Putamen (tissue), 1 donor: ENCODE data around the gene MTFMT.
"Not testable (repeated sequence)": the region's sequence is repeated elsewhere in the genome, so short reads cannot be mapped to it uniquely, and the experiment has no call there.

Source experiments
- DNase-seq: peaks from one replicate; pipeline ENCODE4 v3.0.0-alpha.2; 2016; ENCODE audit warnings: low spot score

MTFMT gene

DNA sequence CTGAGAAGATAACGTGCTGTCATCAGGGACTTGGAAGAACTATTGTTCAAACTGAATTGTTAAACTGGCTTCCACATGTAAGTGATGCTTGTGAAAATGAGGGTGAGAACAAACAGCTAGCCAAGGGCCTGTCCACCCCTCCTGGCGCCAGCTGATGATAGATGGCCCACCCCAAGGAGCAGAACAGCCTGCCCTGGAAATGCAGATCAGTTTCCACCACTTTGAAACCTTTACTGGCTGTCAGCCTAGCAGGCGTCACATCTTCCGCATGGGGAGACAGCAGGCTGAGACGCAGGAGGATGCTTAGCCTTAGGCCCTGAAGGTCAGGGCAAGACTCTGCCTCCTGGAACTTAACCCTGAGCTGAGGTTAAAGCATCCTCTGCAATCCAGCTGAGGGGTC lies 9.4 kb upstream of the MTFMT start:
- no peak for DNase-seq

DNA sequence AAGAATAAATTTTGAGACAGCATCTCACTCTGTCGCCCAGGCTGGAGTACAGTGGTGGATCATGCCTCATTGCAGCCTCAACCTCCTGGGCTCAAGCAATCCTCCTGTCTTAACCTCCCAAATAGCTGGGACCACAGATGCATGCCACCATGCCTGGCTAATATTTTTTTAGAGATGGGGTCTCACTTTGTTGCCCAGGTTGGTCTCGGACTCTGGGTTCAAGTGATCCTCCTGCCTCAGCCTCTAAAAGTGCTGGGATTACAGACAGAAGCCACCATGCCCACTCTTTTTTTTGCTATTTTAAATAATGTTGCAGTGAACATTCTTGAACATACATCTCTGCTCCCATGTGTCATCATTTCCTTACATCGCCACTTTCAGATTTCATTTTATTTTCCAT lies 9.0 kb upstream of the MTFMT start:
- DNase-seq, result no peak

DNA sequence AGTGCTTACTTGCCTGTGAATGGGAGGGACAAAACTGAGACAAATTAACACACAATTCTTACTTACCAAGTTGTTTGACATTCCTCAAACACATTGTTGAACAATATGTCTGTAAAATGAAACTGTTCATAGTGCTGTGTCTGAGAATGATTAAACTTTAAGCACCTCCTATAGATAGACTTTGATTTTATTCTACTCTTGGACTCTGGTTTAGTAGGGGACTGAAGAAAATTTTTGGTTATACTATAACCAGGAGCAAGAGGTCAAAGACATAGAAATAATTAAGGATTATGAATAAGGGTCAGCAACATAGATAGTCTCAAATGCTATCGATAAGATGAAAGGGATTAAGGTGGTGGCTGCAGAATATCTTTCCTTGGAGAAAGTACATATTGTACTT lies 7.9 kb upstream of the MTFMT start:
- no peak for DNase-seq

DNA sequence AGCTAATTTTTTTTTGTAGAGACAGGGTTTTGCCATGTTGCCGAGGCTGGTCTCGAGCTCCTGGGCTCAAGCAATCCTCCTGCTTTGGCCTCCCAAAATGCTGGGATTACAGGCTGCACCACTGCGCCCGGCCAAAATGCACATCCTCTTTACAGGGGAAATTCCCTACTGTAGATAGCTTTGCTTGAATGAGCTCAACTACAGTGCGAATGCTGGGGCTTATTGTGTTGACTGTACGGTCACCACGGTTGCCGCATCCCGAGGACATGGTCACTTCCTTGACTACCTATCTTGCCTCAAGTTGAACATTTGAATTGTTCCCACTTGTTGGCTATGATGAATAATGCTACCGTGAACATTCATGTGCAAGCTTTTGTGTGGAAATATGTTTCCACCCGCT lies 5.3 kb upstream of the MTFMT start:
- DNase-seq, result no peak

DNA sequence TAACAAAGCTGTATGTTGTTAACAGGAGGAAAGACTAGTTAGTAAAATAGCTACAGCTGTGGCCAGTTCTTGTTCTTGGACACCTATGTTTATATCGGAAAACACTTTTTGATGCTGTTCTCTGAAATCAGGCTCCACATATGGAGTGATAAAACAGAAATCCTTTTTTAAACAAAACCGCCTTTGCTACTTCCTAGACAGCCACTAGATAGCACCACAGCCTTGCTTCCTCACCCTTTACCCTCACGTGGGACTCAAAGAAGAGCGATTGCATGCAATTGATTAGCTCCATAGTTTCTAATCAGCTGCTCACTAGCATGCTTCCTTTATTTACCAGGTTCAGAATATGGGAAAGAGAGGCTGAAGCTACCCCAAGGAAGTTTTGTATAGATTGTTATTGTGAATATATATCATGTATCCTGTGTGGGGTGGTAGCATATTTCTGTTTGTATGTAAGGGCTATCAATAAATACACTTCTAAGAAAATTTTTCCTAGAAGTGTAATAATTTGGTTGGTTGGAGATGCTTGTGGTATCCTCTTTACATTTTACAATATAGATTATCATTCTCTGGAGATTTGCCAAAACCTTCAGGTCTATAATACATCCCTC lies 4.3 kb upstream of the MTFMT start:
- DNase-seq, result peak; percentile 47

DNA sequence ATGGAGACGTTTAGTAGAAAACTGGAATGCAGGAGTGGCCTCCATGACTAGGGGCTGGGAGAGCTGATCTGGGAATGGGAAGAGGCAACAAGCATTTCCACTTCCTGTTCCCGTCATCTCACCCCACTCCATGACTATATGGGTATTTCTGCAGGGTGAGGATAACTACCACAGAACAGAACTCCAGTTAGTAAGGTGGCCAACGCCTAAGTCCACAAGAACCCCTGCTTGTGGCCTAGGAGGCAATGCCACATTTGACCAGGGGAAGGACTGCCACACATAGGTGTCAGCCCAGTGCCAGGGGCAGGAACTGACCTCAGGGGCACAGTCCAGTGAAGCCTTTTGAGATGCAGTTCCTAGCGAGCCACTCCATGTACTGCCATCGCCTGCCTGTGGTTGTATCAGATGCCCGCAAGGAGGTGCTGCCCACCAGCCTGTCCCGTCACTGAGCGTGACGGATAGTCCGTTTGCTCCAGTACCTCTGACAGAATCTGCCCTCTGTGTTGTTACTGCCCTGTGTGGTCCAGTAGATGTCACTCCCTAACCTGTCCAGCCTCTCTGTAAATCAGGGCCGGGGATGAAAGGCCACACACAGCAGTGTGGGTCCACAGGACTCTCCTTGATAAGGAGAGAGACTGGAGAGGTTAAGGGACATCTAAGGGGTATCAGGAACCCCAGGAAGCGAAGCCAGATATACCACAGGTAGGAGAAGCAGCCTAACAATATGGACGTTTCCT lies 3.5 kb upstream of the MTFMT start:
- DNase-seq, result no peak

DNA sequence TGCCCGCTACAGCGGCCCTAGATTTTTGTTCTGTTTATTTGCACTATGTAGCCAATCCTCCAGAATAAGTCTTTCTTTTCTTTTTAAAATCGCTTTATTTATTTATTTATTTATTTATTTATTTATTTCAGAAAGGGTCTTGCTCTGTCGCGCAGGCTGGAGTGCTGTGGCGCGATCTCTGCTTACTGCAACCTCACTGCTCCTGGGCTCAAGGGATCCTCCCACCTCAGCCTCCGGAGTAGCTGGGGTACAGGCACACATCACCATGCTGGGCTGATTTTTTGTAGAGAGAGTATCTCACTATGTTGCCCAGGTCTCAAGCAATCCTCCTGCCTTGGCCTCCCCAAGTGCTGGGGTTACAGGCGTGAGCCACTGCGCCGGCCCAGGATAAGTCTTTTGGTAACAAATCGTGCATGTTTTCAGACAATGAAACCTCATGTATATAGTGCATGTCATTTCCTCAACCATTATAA lies 333 bp upstream of the MTFMT start:
- DNase-seq, result no peak

DNA sequence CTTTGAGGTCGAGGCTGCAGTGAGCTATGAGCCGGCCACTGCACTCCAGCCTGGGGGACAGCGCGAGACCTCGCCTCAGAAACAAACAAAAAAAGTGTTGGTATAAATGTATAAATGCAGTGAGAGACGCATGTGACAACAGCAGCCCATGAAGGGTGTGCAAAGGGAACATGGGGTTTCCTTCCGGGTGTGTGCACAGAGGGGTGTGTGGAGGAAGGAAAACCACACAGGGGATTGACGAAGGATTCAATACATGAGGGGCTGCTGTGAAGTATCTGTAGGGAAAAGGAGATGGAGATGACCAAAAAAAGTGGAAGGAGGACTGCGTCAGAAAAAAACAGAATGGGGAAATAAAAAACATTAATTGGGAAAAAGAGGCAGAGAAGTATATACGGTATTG lies 1.1 kb downstream of the MTFMT start:
- DNase-seq, result no peak

DNA sequence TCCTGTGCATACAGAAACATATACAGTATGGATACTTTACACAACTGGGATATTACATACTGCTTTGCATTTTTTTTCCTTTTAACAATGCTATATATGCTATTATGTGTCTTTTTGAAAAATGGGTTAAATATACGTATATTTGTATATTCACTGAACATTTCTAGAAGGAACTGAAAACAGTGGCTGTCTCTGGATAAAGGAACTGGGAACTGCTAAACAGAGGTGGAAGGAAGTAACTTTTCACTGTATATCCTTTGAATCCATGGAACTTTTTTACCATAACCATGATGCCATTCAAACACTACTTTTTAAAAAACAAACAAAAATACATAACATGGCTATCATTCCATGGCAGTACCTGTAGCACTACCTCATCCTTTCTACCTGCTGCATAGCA lies 1.8 kb downstream of the MTFMT start:
- no peak for DNase-seq

DNA sequence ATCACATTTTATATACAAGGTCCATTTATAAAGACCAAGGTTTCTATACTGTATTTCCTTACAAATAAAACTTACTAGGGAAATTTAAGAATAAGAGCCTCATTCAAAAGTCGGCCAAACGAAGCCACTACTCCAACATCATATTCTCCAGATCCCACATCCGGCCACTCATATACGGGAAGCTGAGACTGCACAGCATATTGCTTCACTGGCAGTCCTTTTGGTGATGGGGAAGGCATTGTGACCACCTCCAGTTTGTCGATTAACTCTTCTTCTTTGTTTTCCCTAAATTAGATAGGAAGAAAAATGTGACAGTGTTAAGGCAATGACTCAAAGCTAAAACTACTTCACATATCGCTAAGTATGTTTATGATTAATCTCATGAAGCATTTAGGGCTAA lies 2.7 kb downstream of the MTFMT start:
- DNase-seq, result no peak

DNA sequence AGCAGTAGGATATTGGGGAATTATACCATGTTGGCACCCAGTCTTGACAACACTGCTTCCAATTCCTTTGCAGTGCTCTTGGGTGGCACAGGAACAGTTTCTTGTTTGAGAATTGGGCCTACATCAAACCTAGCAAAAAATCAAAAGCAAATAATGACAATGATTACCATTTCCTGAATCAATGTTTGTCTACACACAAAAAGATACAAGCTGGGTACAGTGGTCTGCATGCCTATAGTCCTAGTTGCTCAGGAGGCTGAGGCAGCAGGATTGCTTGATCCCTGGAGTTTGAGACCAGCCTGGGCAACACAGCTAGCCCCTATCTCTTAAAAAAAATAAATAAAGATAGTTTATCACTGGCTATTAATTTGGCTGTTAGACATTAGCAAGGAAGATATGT lies 8.0 kb downstream of the MTFMT start:
- DNase-seq, result no peak

DNA sequence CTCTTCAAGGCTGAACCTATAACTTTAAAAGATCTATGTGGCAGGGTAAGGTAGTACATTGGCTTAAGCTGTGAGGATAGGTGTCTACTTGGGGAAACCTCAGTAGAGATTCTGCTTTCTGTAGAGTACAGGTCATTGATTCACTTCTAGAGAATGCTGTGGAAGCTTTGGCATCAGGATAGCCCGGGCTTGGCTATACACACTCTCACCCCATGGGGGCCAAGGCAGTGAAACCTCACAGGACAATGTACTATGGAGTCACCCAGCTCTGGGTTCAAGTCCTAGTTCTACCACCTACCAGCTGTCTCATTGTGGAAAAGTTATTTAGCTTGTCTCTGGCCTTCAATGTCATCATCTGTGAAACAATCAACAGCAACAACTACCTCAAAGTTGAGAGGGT lies 9.0 kb downstream of the MTFMT start:
- no peak for DNase-seq

DNA sequence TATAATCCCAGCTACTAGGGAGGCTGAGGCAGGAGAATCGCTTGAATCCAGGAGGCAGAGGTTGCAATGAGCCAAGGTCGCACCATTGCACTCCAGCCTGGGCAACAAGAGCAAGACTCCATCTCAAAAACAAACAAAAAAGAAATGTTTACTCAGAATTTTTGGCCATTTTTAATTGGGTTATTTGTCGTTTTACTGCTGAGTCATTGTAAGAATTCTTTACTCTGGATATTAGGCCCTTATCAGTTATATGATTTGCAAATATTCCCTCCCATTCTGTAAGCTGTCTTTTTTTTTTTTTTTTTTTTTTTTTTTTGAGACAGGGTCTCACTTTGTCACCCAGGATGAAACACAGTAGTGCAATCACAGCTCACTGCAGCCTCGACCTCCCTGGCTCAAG lies 18.2 kb downstream of the MTFMT start:
- not testable (repeated sequence) for DNase-seq

DNA sequence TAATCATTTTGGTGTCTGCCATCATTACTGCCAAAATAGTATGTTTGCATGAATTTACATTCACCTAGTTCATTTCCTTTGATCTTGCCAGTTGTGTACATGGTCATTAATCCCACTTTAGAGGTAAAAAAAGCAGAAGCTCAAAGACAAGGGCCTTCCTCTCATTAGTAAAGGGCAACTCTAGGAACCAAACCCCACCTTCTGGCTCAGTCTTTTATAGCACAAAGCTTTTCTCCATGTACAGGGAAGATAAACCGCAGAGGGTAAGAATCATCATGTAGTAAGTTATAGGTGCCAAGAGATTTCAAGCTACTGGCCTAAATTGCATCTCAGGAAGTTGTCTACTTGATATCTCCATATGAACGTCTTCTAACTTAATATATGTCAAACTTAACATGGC lies 20.5 kb downstream of the MTFMT start:
- DNase-seq, result no peak

DNA sequence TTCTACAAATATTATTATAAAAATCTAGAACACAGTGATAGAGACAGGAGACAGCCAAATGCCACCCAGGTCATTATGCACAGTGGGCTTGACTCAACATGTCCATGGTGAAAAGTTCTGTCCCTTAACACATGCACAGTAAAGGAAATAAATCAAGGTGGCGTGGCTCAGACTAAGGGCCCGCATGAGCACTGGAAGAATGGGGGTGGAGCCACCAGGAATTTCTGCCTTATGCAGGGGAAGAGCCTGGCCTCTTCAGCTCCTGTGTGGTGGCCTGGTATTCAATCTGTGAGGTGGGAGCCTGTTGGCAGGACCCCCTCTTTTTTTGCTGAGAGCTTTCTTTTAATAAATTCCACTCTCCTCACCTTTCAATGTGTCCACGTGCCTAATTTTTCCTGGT lies 22.6 kb downstream of the MTFMT start:
- DNase-seq, result no peak

DNA sequence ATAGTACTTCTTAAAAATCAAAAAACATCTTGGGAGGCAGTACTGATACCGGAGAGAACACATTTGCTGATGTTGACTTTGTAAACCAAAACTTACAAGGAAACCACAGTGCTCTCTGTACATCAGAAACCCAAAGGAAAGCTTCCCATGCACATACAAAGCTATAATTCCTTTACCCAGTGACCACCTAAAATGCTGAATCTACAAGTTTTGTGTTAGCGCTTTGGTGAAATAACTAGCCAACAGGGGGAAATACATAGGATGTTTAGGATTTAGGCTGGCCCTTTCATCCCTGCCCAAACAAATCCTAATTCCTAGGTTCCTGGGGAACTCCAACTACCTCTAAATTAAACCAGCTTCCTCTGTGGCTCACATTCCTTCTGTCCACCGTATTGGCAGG lies 24.4 kb downstream of the MTFMT start:
- DNase-seq, result no peak

DNA sequence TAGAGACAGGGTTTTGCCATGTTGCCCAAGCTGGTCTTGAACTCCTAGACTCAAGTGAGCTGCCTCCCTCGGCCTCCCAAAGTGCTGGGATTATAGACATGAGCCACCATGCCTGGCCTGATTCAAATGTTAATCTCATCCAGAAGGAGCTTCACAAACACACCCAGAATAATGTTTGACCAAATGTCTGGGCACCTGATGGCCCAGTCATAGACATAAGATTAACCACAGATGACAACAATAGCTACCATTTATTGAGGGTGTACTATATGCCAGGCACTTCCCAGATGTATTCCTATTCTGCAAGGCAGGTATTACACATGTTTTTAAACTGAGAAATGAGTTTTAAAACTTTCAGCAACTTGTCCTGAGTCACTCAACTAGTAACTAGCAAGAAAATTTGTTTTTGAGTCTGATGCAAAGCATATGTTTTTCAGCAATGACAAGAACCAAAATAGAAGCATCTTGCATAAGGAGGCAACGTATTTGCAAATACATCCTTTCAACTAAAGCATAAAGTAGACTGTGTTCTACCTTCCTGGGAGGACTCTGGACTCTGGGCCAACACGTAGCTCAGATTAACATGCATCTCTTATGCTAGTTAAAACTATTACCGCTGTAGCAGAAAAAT lies 31.6 kb downstream of the MTFMT start:
- DNase-seq, result no peak

DNA sequence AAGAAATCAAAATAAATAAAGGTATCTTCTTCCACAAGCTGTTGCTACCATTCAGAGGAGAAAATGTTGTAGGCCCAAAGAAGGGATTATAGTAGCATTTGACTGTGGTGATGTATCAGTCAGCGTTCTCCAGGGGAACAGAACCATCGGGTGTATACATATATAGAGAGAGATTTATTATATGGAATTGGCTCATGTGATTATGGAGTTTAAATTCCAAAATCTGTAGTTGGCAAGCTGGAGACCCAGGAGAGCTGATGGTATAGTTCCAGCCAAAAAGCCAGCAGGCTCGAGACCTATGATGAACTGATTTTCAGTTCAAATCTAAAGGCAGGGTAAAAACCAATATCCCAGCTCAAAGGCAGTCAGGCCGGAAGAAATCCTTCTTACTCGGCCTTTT lies 32.4 kb downstream of the MTFMT start:
- no peak for DNase-seq

DNA sequence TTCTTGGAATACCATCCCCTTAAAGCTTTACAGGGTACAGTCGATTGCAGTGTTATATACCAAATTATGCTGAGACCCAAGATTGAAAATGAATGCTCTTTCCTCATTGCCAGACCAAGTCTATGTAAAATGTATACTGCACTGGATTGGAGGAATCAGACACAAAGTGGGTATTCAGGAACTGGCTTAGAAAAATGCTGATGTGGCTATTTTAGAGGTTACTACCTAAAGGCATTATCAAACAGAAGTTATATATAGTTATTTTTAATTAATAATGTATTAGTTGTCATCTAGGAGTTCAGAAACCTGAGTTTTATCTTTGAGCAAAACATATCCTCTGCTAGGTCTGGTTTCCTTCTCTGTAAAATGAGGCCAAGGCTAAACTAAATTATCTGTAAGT lies 36.1 kb downstream of the MTFMT start:
- DNase-seq, result no peak

DNA sequence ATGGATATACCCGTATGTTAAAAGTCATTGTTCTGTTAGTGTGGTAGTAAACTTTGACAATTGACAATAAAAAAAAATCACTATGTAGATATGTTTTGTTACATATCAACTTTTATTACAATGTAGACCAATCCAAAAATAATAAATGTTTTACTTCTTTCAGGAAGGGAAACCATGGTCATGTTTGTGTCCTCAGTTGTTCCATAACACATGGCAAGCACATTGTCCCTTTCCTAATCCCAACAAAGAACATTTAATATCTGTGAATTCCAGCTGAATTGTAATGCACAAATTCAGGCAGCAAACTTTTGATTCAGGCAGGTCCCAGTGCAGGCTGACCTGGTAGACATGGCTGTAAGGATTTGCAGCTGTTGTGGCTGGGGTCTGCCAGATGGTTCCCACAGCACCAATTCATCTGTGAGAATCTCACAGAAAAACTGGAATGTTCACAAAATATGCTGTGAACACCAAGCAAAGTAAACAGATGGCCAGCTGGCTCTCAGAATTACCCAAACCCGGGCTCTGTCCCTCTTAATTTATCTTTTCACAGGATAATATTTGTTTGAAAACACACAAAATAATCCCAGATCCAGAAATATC lies 37.8 kb downstream of the MTFMT start:
- DNase-seq, result no peak

DNA sequence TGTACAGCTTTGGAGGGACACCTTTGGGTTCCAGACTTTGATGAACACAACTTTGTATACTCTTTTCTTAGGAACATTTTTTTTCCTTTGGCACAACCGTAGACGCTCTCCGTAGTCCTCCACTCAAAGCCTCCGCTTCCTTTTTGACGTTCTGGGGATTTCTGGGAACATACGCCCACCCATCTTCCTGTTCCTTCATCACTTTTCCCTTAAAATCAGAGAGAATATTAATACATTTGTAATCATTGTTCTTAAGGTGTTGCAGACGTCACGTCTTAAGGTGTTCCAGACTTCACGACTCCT lies 39.3 kb downstream of the MTFMT start:
- DNase-seq, result no peak

DNA sequence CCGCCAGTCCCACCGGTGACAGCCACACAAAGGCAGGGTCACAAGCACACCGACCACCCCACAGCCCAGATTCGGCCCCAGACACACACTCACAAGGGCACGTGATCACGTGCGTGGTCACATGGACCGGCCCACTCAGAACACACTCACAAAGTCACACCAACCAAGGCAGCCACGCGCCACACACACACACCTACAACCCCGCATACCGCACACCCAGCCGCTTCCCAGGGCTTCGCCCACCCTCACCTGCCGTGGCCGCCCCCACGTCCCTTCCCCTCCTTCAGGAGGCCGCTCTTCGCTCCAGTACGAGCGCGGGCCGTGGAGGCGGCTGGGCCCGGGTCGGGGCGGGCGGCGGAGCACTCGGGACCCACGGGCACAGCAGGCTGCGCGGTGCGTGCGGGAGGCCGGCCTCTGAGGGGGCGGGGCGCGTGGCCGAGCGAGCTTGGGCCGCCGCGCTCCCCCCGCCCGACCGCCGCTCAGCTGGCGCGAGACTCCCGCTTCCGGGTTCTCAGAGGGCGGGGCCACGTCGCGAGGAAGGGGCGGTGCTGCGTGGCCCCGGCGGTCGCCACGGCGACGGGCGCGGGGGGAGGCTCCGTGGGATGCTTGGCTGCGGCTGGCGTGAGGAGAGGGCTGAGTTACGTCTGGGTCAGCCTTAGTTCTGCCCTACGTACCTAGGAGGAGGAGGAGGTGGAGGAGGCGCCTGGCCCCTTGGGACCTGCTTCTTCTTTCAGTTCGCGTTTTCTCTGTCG lies 39.8 kb downstream of the MTFMT start, which contains the start of gene SPG21:
Gene SPG21, minus strand, starts transcription at position 499 of the 752 bp plus-strand sequence. CDS start 6,345 bp downstream, outside the sequence.
- DNase-seq, result peak; percentile 92
